A172 (cell line): ENCODE measurements around the gene PRPH2. TPM values are rescaled to one million over a fixed set of nuclear protein-coding genes. Genes with fewer than 3 reads are reported as not detected.

Experiments
- DNase-seq: peaks from one replicate; pipeline ENCODE4 v3.0.0-alpha.2; 2015; ENCODE audit warnings: low spot score
- total RNA-seq: library from RNA; depleted of rRNA; stranded (reverse); fragments of >200 nt; shearing (Covaris generic); gene quantifications from 2 replicates; pipeline ENCODE4 v1.2.3, GENCODE V29; 2014; rRNA removed

The PRPH2 gene, protein sequence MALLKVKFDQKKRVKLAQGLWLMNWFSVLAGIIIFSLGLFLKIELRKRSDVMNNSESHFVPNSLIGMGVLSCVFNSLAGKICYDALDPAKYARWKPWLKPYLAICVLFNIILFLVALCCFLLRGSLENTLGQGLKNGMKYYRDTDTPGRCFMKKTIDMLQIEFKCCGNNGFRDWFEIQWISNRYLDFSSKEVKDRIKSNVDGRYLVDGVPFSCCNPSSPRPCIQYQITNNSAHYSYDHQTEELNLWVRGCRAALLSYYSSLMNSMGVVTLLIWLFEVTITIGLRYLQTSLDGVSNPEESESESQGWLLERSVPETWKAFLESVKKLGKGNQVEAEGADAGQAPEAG
- total RNA-seq: not detected in 2 replicates

DNA sequence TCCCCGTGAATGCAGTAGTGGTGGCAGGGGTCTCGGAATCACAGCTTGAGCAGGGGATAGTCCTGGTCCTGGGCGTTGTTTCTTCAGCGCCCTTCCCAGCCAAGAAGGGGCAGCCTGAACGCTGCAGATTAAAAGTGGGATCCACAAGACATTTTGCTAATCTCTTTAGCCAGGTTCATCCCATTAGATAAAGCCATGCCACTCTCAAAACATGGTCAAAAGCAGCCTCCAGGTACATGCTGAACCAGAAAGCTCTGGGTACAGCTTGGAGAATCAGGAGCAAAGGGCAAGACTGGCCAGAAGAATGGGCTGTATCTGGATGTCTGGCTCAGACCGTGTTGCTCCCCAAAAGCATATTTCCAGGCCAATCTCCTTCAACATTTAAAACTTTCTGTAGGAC is at the start of gene PRPH2:
Gene PRPH2 (minus strand): TSS at position 101 of the 400 bp plus-strand sequence. CDS start 263 bp downstream, outside the sequence.
- no peak for DNase-seq

- DNase-seq: no peak
These were observed 49.3 kb upstream of the PRPH2 start for GRCh38 chr6:42771741-42772100.

DNA sequence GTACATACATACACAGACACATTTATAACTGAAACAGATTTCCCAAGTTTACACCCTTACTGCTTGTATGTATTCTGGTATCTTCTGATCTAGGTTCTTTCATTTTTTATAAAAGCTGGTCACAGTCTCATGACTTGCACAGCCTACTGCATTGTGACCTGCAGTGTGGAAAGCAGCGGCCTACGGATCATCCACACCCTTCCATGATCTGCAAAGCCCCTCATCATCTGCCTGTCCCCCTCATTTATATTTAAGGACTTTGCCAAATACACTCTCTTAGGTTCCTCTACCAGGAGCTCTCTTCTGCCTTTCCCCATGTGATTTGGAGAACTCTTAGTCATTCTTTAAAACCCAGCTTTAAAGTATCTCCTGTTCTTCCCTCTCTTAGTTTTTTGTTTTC is 47.4 kb upstream of the PRPH2 start:
- DNase-seq: no peak

DNA sequence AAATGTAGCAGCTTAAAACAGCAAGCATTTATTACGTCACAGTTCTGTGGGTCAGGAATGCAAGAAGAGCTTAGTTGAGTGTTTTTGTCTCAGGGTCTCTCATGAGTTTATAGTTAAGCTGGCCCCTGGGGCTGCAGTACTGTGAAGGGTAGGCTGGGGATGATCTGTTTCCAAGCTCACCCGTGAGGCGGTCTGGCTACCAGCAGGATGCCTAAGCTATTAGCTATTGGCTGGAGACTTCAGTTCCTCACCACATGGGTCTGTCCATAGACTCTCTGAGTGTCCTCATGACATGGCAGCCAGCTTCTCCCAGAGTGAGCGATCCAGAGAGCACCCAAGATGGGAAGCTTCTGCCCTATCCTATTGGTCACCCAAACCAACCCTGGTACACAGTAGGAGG is 46.7 kb upstream of the PRPH2 start:
- DNase-seq: no peak

GRCh38 chr6:42766163-42766670 is 43.8 kb upstream of the PRPH2 start:
- DNase-seq: peak; percentile 83

DNA sequence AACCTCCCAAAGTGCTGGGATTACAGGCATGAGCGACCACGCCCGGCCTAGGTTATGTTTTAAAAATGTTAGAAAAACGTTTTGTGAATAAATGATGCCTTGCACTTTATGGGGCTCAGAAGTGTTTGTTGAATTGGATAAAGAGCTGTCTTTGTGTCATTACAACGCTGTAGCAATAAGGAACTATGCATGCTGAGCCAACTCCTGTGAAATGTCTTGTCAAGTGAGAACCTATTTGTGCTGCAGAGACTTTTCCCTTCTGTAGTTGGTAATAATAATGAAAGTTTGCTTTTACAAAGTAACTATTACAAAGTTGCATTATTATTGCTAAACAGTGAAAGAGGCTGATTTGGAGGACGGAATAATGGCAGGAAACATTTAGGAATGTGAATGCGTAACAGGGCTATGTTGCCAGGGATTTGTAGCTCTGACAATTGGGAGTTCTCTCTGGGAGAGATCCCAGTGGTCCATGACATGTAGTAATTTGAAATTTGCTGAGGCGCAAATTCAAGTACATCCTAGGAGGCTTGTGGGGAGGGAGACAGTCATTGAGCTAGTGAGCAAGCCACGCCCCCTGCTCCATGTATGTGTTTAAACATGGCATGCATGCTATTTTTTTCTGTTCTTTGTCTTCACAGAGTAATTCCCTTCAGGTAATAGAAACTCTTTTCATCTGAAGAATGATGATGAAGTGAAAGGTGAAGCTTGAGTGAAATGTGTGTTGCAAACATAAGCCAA is 42.7 kb upstream of the PRPH2 start:
- no peak for DNase-seq

DNA sequence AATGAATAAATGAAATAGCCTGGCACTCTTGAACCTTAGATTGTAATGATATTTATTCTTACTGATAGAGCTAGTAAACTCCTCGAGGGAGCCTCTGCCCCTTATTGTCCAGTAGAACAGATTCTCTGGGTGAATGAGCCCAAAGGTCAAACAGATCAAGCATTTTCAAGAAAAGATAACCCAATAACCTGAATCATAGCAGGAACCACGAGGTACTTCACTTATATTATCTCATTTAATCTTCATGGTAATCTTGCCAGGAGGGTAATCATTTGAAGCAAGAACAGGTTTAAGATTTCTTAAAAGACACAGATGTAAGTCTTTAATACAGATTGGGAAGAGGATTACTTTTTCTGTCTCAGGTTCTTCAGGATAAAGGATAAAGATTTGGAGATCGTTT is 40.6 kb upstream of the PRPH2 start:
- DNase-seq: no peak

GRCh38 chr6:42762426-42762859 is 40.0 kb upstream of the PRPH2 start:
- no peak for DNase-seq

GRCh38 chr6:42761287-42762067 is 39.1 kb upstream of the PRPH2 start:
- DNase-seq: no peak

GRCh38 chr6:42758756-42759430 is 36.5 kb upstream of the PRPH2 start:
- no peak for DNase-seq

GRCh38 chr6:42756722-42757121 is 34.3 kb upstream of the PRPH2 start:
- DNase-seq: no peak

DNA sequence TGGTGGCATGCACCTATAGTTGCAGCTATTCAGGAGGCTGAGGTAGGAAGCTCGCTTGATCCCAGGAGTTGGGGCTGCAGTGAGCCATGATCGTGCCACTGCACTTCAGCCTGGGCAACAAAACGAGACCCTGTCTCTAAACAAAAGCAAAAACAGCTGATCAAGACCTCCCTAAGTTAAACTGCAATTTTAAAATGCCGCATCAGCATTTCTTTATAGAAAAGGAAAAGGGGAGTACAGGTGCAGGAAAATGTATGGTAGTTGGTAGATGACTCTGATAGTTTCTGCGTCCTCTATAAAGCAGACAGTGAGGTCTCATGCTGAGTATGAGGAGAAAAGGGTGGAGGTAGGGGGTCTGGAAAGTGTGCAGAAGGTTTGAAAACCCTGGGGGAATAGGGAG is 32.4 kb upstream of the PRPH2 start:
- no peak for DNase-seq

DNA sequence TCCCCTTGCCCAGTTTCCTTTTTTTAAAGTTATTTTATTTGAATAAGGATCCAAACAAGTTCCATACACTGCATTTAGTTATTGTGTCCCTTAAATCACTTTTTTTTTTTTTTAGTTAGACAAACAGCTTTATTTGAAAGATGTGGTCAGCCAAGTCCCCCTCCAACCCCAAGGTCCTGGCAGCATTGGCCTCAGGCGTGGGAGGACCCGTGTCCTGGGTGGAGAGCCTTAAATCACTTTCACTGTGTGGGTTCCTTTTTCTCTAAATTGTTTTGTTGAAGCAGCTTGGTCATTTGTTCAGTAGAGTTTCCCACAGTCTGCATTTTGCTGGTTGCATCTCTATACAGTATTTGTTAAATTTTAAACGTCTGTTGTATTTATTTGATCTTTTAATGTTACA is 28.7 kb upstream of the PRPH2 start:
- DNase-seq: no peak

GRCh38 chr6:42748203-42748898 is 26.0 kb upstream of the PRPH2 start:
- no peak for DNase-seq

DNA sequence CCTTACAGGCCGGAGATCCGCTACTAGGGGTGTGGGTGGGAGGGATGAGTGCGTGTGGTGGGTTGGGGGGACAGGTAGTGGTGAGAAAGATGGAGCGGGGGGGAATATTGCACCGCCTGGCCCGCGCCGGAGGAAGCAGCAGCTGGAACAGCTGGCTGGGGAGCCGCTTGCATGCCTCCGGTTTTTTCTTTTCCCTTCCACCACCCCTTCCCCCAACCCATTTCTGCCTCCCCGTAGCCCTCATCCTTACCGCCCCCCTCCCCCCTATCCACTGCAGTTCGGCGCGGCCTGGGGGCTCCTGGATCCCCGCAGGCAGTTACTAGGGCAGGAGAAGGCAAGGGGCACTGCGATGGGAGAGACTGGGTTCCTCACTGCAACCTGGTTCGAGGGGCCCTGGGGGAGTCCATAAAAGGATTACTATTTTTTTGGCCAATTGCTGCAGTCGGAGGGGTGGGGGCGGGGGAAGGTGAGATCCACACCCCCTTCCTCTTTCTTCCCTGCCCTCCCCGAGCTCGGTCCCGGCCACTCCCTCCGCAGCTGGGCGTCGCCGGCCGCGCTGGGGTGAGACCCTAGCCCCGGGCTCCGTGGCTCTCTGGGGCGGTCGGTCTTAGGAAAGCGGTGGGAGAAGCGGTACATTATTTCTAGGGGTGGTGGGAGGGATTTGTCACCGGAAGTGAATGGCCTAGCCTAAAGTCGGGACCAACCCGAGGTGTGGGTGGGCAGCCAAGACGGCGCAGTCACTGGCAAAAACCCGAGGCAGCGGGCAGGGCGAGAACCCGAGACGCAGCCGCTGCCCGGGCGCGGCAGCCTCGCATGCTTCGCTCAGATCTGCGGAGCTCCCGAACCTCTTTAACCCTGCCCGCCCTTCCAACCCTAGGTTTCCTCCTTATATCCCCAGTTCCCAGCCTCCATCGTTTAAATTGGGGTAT is 24.3 kb upstream of the PRPH2 start:
- peak; percentile 69 for DNase-seq

DNA sequence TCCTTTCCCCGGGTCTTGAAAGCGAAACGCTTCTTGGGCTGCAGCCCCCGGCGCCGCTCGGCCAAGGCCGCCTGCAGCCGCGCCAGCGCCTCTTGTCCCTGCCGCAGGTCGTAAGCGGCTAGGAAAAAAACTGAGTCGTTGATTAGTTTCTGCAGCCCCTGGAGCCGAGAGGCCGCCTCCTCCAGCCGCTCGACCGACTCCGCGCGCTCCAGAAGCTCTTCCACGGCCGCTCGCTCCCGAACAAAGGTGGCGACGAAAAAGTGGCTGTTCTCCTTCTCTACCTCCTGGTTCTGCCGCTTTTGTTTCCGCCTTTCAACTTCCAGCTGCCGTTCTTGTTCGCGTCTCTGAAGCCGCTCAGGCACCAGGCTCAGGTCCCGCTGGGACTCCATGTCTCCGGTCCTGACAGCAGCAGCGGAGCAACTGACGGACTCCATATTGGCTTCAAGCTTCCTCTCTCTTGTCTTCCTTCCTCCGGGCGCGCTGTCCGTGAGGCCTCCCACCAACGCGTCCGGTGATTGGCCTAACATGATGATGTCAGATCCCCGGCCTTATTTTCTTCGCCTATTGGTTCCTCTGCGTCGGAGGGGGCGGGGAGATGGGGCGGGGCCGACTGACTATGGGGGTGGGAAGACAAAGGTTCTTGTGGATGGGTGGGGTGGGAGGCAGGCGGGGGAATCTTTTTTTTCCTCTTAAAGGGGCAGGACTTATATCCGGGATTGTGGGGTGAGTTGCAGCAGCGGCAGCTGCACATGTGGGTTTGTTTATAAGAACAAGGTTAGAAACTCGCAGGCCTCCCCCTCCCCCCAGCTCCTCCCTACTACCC is 23.5 kb upstream of the PRPH2 start, which contains the start of gene TBCC:
Gene TBCC (minus strand): TSS at position 464 of the 823 bp plus-strand sequence. CDS start 30 bp downstream, at position 434.
- peak; percentile 95 for DNase-seq

- DNase-seq: peak; percentile 13
These were observed 22.8 kb upstream of the PRPH2 start for GRCh38 chr6:42745083-42745639.

GRCh38 chr6:42744351-42744893 is 22.0 kb upstream of the PRPH2 start:
- no peak for DNase-seq
